ENCODE data around the gene ZNF3. TPM values are rescaled to one million over a fixed set of nuclear protein-coding genes. Genes with fewer than 3 reads are reported as not detected.

ZNF3 gene
- total RNA-seq, 2 donors from 2014 or later = 16.9 to 46.5 TPM

- intact Hi-C loops (cut with DNase I) = no loop called here
- TF ChIP-seq, protein P1, sequence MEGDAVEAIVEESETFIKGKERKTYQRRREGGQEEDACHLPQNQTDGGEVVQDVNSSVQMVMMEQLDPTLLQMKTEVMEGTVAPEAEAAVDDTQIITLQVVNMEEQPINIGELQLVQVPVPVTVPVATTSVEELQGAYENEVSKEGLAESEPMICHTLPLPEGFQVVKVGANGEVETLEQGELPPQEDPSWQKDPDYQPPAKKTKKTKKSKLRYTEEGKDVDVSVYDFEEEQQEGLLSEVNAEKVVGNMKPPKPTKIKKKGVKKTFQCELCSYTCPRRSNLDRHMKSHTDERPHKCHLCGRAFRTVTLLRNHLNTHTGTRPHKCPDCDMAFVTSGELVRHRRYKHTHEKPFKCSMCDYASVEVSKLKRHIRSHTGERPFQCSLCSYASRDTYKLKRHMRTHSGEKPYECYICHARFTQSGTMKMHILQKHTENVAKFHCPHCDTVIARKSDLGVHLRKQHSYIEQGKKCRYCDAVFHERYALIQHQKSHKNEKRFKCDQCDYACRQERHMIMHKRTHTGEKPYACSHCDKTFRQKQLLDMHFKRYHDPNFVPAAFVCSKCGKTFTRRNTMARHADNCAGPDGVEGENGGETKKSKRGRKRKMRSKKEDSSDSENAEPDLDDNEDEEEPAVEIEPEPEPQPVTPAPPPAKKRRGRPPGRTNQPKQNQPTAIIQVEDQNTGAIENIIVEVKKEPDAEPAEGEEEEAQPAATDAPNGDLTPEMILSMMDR (IDR thresholded peaks at IDR 0.05) = no peak
- no peak for TF ChIP-seq POLR2A (IDR thresholded peaks at IDR 0.05)
- Histone ChIP-seq H3K4me3 (no peak overlapping the region), H3K27ac (no peak overlapping the region), H3K4me1 (peaks cover 8% of the 10 kb centered on the region), H3K27me3 (no peaks in the 10 kb centered on the region), H3K36me3 (replicated peaks in 1 of 2; ENCODE audit: insufficient read depth in 1 of 2, low read depth in 2 of 2) (peaks cover 5 to 8% of the 10 kb centered on the region in 2 donors), H3K9me3 (no peaks in the 10 kb centered on the region)
- ATAC-seq (no peak), DNase-seq (no peak)
- 95 to 96% methylated on average over 11 of the region's 11 CpGs for WGBS, 2 donors
These were observed 19.9 kb downstream of the ZNF3 start for GRCh38 chr7:100061518-100062193.

DNA sequence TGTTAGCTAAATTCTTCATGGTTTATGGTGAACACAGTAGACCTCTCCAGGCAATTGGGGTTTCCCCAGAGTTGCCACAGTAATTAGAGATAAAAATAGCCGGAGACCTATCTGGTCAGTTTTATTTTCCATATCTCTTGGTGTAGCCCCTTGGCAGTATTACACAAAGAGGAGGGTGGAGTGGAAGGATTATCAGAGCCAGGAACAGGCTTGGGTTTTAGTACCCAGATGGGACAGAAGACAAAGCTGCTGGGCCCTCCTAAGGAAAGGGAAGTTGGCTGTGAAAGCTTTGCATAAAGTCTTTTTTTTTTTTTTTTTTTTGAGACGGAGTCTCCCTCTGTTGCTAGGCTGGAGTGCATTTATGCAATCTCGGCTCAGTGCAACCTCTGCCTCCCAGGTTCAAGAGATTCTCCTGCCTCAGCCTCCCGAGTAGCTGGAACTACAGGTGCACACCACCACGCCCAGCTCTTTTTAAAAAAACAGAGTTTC is 22.2 kb downstream of the ZNF3 start:
- WGBS, 2 donors = 77 to 84% methylated on average over 5 of the region's 5 CpGs
- Histone ChIP-seq H3K4me3 (no peak overlapping the region), H3K27ac (no peak overlapping the region), H3K36me3 (replicated peaks in 1 of 2; ENCODE audit: insufficient read depth in 1 of 2, low read depth in 2 of 2) (peaks cover 5 to 8% of the 10 kb centered on the region in 2 donors), H3K4me1 (no peaks in the 10 kb centered on the region), H3K27me3 (no peaks in the 10 kb centered on the region), H3K9me3 (no peaks in the 10 kb centered on the region)
- intact Hi-C loops (cut with DNase I) = no loop called here
- DNase-seq = no peak
- TF ChIP-seq, protein P1 (IDR thresholded peaks at IDR 0.05) = no peak
- no peak for TF ChIP-seq POLR2A (IDR thresholded peaks at IDR 0.05)
- ATAC-seq = no peak

- H3K36me3 ChIP-seq (replicated peaks in 1 of 2; ENCODE audit: insufficient read depth in 1 of 2, low read depth in 2 of 2) = peaks cover 5 to 6% of the 10 kb centered on the region in 2 donors
These were observed 24.5 kb downstream of the ZNF3 start for GRCh38 chr7:100057006-100057405.

DNA sequence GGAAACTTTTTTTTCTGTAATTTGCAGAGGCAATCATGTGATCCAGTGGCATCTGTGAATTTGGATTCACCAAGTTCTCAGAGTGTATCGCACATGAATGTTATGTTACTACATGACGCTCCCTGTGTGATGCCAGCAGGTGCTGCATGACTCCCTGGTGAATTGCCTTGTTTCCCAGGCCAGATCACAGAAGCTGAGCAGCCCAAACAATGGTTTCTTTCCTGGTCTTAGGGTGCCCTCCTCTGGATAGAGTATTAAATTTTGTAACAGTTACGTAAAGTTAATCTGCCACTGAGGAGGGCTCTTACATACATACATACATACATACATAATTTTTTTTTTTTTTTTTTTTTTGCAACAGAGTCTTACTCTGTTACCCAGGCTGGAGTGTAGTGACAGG is 28.3 kb downstream of the ZNF3 start:
- peak; percentile 71 to 87 (median 80) for DNase-seq
- ATAC-seq = peak; percentile 84
- Histone ChIP-seq H3K27me3 (no peaks in the 10 kb centered on the region), H3K4me1 (peaks cover 27% of the 10 kb centered on the region), H3K27ac (peak overlapping the region in 2 of 4 donors; percentile 23 to 61), H3K36me3 (replicated peaks in 1 of 2; ENCODE audit: insufficient read depth in 1 of 2, low read depth in 2 of 2) (peaks cover 5 to 6% of the 10 kb centered on the region in 2 donors), H3K4me3 (no peak overlapping the region), H3K9me3 (no peaks in the 10 kb centered on the region)
- WGBS, 2 donors = 7 to 14% methylated on average over 3 of the region's 3 CpGs
- TF ChIP-seq, protein P1 (IDR thresholded peaks at IDR 0.05) = peak in 6 of 7 experiments; percentile 22 to 85 (median 78)
- no peak for TF ChIP-seq POLR2A (IDR thresholded peaks at IDR 0.05)
- intact Hi-C loops (cut with DNase I) = loop anchor here (5.0 kb wide), 1 partner anchor 61 kb away; no protein-coding TSS in a partner anchor

More at GRCh38 chr7:100057006-100057405, 24.5 kb downstream of the ZNF3 start:
- no peak for ATAC-seq
- no peak for TF ChIP-seq POLR2A (IDR thresholded peaks at IDR 0.05)
- TF ChIP-seq, protein P1 (IDR thresholded peaks at IDR 0.05) = no peak
- Histone ChIP-seq H3K27ac (no peak overlapping the region), H3K9me3 (no peaks in the 10 kb centered on the region), H3K27me3 (no peaks in the 10 kb centered on the region), H3K4me1 (peaks cover 5% of the 10 kb centered on the region), H3K4me3 (no peak overlapping the region)
- WGBS, 2 donors = 84 to 88% methylated on average over 4 to 10 of the region's 10 CpGs
- intact Hi-C loops (cut with DNase I) = no loop called here
- no peak for DNase-seq

Data from body of pancreas (tissue), 4 donors.